GM04503 (cell line): ENCODE data around the gene DNAJA1.

ENCODE experiments used
- DNase-seq: peaks from one replicate; pipeline ENCODE4 v3.0.0-alpha.2; 2012; ENCODE audit warnings: low read depth

DNAJA1 gene

DNA sequence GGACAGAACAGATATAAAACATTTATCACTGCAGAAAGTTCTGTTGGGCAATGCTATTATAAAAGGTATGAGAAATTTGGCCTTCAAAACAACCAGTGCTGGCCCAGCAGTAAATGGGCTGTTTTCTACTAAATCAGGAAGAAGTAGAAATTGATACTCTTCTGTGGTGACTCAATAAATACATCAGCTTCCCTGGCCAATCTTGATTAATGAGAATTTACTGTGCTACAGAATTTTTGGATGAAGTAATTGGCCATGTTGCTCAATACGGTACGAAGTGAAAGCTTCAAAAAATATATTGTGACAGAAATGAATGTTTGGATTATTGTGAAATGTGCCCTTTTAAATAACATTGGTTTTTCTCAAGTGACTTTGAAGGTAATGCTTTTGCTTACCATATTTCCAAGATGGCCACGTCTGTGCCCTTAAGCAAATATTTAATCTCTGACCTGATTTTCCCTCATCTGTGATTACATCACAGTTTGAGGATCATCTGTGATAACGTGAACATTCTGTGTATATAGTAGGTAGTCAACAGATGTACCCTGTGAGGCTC, 4.2 kb downstream of the DNAJA1 start:
- DNase-seq: no peak

DNA sequence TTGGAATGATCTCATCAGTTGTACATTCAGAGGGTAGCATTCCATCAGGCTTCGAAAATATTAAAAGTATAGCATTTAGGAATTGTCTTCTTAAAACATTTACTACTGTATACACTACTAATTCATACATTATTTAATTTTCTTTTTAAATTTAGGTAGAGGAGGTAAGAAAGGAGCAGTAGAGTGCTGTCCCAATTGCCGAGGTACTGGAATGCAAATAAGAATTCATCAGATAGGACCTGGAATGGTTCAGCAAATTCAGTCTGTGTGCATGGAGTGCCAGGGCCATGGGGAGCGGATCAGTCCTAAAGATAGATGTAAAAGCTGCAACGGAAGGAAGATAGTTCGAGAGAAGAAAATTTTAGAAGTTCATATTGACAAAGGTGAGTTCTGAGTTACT, 5.2 kb downstream of the DNAJA1 start:
- no peak for DNase-seq

- no peak for DNase-seq
Observed at GRCh38 chr9:33032292-33032691, 7.2 kb downstream of the DNAJA1 start.

GRCh38 chr9:33032865-33033264, 7.8 kb downstream of the DNAJA1 start:
- no peak for DNase-seq

GRCh38 chr9:33040792-33041431, 15.8 kb downstream of the DNAJA1 start:
- no peak for DNase-seq

- no peak for DNase-seq
Observed at GRCh38 chr9:33041432-33042188, 16.5 kb downstream of the DNAJA1 start.

DNA sequence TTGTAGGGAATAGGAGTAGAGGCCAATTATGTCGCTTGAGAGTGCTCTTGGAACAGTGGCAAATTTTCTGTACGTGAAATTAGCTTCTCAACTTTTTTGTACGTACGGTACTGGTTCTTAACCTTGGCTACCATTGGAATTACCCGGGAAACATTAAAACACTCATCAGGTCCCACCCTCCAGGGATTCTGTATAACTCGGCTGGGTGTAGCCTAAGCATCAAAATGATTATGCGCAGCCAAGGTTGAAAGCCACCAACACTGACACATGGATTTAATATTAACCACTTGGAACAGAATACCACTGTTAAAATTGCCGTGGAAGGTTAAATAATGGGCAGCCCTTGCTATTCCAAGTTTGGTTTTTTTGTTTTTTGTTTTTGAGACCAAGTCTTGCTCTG, 17.4 kb downstream of the DNAJA1 start:
- no peak for DNase-seq

DNA sequence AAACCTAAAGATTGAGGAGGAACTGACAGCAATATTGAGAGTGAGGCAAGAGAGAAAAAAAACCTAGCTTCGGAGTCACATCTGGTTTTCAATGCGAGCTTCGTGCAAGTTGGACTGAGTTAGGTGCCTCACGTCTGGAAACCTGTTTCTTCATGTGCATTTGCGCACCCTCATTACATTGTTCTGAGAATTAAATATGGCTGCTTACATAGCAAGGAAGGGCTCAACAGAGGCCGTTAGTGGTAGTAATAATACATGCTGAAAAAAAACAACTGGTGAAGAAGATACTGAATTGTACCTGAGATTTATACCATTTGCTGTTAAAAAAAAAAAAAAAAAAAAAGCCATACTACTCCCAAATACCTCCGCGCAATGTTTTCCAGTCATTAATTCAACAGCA, 18.6 kb downstream of the DNAJA1 start:
- DNase-seq: no peak

DNA sequence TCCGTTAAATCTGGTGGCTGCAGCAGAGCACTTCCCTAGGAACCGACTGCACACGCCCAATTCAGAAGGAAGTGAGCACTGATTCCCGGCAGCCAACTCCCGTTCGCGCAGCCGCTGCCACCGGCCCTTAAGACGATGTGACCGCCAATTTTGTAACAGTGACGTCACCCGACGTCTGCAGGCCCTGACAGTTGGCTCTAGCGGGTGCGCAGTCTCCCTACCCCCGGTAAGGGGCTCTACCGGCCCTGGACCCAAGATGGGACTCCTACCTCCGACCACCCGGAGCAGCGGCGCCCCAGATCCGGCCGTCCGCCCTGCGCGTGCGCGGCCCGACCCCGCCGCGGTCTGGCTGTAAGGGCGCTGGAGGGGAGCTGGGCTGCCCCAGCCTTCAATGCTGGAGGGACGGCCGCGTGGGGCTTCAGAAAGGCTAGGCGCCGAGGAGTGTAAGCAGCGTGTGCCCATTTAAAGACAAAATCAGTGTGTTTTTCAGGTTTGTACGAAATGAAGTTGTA, 19.1 kb downstream of the DNAJA1 start:
- peak; percentile 51 for DNase-seq

DNA sequence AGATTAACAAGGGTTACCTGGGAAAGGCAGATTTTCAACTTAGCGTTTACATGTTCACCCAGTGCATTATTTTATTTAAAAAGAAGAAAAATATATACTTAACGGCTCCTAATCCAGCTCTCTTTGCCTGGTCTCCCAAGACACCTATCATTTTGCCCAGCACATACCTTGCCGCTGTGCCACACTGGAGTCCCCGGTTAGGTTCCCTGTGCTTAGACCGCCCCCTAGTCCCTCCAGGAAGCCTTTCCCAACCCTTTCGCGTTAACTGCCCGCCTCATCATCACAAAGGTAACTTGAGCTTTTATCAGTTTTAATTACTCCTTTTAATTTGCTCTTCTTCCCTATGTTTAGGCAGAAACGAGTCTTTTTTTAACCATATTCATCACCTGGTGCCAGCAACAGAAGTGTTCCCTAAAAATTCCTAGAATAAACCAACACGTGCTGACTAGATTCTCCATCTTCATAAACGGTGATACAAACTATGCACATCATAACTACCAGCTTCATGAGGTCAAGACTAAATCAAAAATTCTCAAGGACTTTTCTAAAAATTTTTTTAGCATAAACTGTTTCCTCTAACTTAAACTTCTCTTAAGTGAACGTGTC, 19.7 kb downstream of the DNAJA1 start:
- no peak for DNase-seq

DNA sequence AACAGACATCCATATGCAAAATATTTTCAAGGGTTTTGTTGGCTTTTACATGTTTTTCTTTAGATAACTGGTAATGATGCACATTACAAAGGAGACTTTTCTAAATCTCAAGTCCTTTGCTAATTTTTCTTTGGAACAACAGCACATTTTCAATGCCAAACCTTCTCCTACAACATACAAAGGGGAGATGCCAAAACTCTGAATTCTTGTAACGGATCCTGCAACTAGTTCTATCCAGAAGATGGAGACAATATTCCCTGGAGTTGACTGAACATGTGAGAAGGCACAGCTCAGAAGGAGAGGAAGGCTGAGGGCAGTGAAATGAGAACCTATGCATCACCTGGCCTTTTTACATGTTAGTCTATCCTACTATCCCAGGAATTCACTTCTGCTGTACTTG, 21.0 kb downstream of the DNAJA1 start:
- no peak for DNase-seq

- DNase-seq: no peak
Observed at GRCh38 chr9:33048054-33048465, 23.0 kb downstream of the DNAJA1 start.

- DNase-seq: no peak
Observed at GRCh38 chr9:33049680-33050361, 24.7 kb downstream of the DNAJA1 start.

DNA sequence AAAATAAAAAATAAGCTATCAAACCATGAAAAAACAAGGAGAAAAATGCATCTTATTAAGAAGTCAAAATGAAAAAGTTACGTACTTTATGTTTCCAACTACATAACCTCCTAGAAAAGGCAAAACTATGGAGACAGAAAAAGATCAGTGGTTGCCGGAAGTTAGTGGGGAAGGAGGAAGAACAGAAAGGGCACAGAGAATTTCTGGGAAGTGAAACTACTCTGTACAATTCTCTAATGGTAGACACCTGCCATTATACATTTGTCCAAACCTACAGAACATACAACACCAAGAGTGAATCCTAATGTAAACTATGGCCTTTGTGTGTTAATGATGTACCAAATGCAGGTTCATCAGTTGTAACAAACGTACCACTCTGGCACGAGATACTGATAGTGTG, 26.1 kb downstream of the DNAJA1 start:
- DNase-seq: no peak

GRCh38 chr9:33065157-33066076, 40.3 kb downstream of the DNAJA1 start:
- DNase-seq: no peak

DNA sequence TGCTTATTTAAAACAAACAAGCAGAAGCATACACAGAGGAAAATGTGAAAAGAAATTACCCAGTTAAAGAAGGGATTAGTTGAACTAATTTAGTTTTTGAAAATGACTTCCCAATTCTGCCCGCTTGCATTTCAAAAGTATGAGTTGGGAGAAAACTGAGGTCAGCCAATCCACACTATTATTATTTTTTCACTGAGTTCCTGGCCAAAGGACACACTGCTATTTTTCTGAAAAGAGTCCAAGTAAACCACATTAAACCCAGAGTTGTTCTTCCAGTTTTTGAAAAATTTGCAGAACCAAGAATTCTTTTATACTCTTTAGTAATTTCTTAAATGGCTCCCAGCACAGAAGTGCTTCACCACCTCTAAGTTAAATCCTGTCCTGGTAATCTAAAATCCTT, 43.9 kb downstream of the DNAJA1 start:
- DNase-seq: no peak

DNA sequence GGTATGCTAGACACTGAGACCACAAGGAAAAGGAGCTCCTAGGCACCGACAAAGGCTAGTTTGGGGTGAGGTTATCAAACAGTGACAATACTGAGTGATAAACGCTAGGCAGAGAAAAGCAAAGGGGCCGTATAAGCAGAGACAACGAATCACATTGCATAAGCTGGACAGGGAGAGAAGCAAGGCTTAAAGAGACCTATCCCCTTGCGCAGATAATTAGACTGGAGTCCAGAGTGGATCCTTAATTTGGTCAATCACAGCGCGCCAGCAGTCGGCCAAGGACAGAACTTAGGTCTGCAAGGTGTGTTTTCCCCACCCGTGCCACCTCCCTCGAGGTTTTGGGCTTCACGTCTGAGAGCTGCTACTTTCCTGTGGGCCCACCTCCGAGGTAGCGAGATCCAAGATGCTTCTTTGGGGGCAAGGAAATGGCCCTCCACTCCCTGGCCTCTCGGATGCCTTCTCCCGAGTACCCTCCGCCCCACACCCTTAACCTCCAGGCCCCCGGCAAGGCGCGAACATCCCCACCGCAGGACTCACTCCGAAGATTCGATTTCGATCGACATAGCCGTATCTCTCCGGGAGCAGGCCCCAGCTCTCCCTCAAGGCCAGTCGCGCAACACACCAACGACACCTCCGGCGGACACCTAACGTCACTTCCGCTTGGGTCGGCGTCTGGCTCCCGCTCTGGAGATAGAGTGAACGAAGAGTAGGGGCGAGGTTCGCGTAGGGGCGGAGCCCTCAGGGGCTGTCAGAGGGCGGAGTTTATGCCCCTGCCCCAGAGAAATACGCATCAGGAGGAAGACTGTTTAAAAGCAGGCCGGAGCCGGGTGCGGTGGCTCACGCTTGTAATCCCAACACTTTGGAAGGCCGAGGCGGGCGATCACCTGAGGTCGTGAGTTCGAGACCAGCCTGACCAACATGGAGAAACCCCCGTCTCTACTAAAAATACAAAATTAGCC, 51.3 kb downstream of the DNAJA1 start, which contains the start of gene SMU1:
Gene SMU1, minus strand, starts transcription at position 629 of the 959 bp plus-strand sequence. Its CDS starts 66 bp downstream, at position 563.
- peak; percentile 86 for DNase-seq

DNA sequence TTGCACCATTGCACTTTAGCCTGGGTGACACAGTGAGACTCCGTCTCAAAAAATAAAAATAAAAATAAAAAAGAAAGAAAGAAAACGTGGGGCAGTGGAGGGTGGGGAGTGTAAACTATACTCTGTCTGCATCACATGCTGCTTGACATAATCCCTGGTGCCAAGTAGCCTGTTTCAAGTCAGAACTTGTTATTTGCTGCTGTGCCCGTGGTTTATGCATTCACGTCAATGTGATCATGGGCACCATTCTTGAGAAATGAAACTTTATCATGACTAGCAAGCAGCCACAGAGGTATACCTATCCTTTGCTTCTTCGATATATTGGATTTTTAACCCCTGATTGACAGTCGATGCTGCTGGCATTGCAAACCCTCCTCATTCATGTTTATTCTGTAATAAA, 55.5 kb downstream of the DNAJA1 start:
- no peak for DNase-seq

DNA sequence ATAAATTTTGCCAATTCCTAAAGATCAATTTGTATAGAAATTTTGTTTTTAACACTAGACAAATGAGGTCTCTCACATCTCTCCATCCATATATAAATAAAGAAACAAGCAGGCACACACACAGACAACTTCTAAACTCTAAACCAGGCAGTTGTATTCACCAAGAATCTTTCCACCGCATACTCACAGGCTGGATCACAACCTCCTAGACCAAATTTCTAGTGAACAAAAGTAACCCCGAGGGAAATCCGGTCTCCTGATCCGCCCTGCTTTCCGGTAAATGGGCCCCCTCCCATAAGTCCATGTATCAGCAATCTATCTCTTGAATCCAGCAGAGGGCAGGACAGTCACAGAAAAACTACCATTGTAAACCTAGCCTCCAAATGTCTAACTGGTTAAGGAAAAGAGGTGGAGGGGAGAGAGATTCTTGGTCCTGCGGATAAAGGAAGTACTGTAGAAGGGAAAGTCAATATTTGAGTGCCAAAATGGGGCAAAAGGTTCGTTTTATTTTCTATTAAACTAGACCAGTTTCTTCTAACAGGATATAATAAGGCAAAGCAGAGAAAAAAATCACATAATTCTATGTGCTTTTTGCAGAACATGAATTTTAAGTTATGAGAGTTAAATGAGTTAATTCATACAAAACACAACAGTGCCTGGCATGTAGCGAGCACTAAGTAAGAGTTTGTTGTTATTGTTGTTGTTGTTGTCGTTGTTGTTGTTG, 56.2 kb downstream of the DNAJA1 start:
- peak; percentile 31 for DNase-seq
